Activated T-helper 1 cell treated with Interleukin-2 at 50 U/mL for 16 hours (primary cell): ENCODE results near the gene POPDC3.

Experiments used
- DNase-seq: peaks from one replicate; pipeline ENCODE4 v3.0.0-alpha.2; 2020; ENCODE audit warnings: low read depth

The POPDC3 gene

DNA sequence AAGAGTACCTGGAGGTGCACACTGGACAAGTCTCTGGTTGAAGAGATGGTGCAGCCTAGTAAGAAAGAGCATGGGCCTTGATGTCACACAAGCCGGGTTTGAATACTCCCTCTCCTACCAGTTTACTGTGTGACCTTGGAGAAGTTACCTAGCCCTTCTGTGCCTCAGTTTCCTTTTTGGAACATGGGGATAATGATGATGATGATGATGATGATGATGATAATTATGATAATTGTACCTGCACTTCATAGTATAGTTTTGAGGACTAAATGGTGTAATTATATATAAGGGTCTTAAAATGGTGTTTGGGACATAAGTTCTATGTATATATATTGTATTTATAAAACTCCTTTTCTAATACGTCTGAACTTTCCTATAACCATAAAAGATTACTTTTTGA is 41.7 kb downstream of the POPDC3 start:
- no peak for DNase-seq

DNA sequence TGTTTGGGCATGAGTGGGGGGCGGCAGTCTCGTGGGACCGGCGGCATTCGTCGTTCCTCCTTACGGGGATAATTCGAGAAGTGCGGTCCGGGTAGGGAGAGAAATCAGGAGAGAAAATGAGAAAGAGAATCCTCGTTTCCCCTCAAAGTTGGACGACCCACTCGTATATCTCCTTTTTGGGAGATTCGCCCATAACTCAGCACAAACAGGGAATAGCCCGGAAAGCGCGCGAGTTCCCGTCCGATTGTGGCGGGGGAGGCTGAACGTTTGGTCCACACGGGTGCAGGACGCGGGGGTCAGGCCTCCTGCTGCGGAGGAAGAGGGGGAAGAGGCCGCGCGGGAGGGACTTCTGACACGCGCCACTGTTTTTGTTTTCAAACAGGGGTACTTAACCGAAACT is 42.4 kb downstream of the POPDC3 start:
- DNase-seq, result no peak

DNA sequence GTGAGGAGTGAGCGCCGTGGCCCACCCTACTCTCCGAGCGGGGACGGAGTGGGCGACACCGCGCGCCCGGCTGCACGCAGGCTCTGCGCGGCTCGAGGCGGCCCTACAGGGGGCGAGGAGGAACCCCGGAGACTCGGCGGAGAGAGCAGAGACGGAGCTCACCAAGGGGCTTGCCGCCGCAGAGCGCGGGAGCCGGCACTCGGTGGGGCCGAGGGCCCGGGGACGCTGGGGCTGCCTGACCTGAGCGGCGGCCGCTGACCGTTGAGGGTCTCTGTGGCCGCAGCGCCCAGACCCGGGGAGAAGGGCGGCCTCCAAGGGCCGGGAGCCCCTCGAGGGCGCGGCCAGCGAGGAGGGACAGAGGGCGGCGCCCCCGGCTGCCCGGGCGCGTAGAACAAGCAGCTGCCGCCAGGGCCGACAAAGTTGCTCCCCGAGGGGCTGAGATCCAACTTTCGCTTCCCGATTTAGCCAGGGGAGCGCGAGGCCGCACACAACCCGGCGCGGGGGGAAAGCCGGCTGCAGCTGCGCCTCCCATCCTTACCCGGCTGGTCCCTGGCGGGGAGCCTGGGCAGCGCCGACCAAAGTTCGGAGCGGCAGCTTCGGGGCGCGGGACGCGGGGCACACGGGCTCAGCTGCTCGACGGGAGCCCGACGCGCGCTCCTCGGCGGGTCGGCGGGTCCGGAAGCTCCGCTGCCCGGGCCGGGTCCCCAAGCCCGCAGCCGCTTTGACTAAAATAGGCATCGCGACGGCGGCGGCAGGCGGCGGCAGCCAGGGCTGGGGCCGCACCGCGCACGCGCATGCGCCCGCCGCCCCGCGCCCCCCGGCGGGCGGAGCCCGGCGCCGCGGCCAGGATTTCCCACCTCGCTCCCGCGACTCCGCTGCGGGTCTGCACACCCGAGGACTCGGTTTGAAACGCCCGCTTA is 43.1 kb downstream of the POPDC3 start:
- no peak for DNase-seq

DNA sequence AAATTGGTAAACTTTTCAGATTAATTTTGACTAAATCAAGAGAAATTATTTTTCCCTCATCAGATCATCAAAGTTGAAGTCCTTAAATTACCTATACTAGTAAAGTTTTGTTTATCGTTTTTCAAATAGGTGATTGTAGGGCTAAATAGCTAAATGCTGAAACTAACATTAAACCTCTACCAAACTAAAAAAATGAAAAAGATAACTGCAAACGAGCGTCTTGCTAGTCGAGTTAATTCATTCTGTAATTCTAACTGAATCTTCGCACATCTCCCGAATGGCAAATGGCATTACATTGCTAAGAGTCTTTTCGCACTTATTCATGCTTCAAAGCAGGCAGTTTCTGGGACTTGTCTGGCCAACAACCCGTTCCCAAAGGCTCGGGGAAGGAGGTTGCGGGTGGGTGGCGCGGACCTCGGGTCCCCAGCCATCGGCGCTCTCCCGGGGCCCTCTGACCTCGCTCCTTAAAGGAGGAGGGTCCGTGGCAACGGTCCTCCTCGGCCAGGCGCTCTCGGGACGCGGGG is 43.8 kb downstream of the POPDC3 start:
- DNase-seq, result no peak

DNA sequence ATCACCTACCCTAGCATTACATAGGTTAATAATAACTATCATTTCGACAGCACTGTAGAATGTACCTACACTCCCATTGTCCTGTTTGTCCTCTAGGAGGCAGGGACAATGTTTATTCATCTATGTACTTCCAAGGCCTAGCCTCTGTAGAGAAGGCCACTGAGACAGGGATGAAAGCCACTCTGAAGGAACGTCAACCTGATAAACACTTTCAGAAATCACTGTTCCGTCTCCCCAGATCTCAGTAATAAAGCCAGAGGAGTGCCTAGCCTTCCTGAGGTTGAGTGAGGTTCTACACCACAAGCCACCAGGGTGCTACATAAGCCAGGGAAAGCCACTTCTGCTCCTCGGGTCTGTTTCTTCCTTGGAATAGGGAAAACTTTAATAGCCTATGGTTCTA is 44.8 kb downstream of the POPDC3 start:
- DNase-seq, result no peak

DNA sequence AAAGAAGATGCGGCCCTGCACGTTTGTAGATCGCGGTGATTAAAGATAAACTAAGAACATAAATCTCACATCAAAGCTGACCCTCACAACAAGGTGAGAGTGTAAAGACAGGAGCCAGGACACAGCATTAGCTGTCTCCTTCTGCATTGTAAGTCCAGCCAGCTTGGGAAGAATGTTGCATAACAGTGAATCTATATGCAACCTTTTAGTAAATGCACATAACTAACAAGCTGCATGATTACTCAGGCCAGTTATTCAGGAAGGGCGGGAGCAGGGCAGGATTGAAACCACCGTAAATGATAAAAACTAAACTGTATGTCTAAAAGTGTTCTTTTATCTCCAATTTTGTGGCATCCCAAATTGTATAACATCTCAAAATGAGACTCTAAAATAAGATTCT is 57.1 kb downstream of the POPDC3 start:
- DNase-seq, result no peak

DNA sequence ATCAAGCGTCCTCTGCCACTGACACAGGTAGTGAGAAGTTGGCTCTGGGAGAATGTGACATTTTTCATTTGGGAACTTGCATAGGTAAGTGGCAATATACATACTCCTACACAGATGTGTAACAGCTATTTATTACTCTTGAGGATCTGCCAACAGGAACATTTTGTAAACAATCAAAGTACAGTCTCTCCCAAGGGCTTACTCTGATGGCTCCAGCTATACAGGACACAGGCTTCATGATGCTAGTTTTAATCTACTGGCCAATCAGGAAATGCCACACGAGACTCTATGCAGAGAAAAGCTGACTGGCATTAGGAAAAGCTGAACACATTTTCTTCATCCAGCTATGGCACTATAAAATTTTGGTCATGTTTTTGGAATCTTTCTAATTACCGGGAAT is 57.8 kb downstream of the POPDC3 start:
- no peak for DNase-seq

DNA sequence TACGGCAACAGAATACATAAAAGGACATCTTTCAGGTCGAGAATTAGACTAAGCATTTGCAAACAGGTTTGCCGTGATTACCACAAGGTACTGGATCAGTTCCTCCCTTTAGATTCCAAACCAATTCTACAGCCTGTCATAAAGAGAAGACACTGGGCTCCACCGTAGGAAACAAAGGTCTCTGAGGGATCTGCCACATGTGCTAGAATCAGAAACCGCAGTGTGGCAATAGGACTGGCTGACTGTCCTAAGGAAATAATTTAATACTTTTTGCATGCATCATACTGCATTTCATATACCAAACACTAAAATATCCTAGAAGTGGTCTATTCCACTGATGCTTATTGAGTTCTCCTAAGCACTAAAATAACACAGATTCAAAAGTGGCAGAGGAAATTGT is 59.2 kb downstream of the POPDC3 start:
- DNase-seq, result no peak

DNA sequence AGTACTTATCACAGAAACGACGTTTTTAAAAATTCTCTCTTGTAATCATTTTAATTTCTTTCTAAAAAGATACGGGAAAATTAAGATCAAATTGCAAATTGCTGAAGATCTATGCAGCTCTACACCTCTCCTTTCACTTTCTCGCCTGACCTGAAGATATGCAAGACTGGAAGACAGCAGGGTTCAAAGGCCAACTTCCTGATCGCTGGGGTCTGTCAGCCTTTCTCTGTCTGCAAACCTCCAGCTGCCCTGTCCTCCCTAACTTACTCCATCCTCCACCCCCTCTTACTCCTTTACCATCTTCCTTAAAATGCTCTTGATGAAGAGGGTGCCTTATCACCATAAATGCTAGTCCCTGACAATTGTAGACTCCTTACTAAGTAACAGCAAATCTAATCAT is 63.7 kb downstream of the POPDC3 start:
- no peak for DNase-seq

DNA sequence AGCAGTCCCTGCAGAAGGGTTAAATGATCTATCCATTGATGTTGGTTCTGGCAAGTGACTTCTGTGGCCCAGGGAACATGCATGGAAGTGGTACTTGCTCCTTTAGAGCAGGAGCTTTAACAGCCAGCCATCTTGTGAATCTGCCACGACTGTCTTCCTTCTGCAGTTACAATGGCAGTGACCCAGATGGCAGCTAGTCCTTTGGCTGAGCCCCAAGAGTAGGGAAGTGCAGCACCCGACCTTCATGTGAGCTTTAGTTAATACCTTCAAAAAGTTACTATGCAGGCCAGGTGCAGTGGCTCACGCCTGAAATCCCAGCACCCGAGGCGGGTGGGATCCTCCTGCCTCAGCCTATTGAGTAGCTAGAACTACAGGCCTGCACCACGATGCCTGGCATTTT is 66.4 kb downstream of the POPDC3 start:
- DNase-seq, result no peak

DNA sequence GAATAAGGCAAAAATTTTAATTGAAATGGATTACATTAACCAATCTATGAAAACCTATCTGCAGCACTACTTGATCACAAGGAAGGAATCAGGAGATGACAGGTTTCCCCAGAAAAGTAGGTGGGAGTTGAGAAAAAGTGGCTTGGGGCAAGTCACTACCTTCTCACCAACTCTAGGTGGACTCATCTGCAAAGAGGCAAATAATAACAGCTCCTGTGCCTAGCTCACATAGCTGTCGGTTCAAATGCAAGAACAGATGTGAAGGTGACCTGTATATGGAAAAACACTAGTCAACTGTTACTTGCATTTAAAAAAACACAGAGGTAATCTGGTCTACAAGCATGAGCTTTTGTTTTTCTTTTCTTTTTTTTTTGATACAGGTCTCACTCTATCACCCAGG is 67.2 kb downstream of the POPDC3 start:
- DNase-seq, result no peak

DNA sequence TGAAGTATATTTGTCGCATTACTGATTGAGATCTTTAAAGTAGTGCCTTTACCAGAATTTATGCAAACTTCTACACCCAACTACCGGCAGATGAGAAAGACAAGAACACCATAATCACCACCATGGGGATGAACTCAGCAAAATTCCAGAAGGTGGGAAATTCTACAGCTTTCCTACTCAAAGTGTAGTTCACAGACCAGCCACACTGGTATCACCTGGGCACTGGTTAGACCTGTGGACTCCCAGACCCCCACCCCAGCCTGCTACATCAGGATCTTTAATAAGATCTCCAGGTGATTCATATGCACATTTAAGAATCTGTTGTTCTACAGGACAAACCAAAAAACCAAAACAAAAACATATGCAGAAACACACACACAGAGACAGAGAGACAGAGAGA is 67.9 kb downstream of the POPDC3 start:
- no peak for DNase-seq

DNA sequence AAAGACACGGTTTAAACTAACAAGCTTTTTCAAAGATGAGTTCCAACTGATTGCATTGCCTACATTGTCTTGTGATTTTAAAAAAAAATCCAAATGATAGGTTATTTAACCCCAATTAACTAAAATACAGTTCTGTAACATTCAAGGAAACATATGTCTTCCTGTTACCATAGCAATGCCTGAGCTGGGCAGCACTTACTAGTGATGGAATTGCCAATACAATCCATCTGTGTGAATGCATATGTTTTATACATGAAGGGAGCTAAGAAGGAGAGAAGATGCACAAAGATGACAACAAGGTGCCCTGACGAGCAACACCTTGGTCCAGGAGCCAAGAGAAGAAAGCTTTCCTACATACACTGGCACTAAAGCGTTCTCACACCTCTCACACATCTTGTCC is 68.7 kb downstream of the POPDC3 start:
- DNase-seq, result no peak

DNA sequence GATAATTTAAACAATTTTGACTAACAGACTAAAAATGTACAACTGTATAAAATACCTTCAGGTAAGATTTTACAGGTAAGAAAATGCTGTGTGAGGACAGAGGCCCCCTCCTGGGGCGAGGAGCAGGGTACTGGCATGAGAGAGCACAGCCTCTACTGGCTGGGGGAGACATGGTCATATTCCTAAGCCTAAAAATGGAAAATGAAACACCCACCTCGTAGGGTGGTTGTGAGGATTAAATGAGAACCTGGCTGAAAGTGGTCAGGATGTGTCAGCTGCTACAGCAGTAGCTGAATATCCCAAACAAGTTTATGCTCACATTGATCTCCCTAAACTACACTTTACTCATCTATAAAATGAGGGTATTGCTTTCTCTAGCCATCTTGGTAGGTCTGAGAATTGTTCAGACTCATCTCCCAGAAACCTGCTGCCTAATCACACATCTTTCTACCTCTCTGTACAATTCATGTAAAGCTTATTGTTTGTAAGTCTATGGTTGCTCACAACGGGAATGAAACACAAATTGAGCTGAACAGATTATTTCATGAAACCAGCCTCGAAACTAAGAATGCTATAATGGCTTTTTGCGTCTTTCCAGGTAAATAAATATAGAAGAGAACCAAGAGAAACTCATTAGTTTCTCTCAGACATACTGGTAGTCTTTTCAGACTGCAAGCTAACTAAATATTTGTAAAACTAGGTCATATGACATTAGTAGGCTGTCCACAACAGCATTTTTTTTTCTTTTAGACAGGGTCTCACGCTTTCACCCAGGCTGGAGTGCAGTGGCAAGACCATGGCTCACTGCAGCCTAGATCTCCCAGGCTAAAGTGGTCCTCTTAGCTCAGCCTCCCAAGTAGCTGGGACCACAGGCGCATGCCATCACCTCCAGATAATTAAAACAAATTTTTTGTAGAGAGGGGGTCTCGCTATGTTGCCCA is 69.6 kb downstream of the POPDC3 start:
- DNase-seq, result no peak

DNA sequence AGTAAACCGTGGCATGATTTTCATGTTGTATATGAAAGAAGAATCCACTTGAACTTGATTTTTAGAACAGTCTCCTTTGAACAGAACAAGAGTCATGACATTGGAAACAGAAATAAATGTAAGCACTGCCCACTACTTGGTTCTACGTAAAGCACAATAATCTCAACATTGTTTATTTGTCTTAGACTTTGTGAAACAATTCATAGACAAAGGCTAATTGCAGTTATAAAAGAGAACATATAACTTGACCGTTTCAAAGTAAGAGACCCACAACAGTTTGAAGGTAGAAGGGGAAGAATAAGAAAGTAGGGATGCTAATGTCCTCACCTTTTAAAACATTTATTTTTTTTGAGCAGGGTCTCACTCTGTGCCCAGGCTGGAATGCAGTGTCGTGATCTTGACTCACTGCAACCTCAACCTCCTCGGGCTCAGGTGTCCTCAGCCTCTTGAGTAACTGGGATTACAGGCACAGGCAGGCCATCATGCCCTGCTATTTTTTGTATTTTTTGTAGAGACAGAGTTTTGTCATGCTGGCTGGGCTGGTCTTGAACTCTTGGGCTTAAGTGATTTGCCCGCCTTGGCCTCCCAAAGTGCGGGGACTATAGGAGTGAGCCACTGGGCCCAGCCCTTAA is 71.1 kb downstream of the POPDC3 start:
- DNase-seq, result no peak
